Activated CD4-positive, CD25-positive, alpha-beta regulatory T cell (primary cell): ENCODE measurements around the gene MCUR1.
"Not testable (repeated sequence)": the region's sequence is repeated elsewhere in the genome, so short reads cannot be mapped to it uniquely, and the experiment has no call there.

Experiments
- DNase-seq, 4 experiments: peaks; one replicate each; lab custom pipeline; 2025; lab: John Stamatoyannopoulos, UW

MCUR1 gene

DNA sequence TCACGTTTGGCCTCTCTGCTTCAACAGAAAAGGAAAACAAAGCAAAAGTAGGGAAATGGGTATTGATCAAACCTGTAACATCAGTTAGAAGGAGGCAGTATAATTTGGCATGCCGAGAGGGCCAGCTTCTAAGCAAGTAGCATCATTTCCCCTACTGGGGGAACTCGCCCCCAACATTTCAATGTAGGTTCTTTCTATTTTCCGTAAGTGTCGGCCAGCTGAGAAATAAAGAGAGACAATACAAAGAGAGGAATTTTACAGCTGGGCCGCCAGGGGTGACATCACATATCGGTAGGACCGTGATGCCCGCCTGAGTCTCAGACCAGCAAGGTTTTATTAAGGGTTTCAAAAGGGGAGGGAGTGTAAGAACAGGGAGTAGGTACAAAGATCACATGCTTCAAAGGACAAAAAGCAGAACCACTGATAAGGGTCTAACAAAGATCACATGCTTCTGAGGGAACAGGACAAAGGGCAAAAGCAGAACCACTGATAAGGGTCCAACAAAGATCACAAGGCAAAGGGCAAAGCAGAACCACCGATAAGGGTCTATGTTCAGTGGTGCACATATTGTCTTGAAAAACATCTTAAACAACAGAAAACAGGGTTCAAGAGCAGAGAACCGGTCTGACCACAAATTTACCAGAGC lies 14.4 kb upstream of the MCUR1 start:
- not testable (repeated sequence) for DNase-seq

- DNase-seq: no peak
Measured at GRCh38 chr6:13827032-13827431, 12.7 kb upstream of the MCUR1 start.

GRCh38 chr6:13825871-13826270 lies 11.5 kb upstream of the MCUR1 start:
- no peak for DNase-seq

DNA sequence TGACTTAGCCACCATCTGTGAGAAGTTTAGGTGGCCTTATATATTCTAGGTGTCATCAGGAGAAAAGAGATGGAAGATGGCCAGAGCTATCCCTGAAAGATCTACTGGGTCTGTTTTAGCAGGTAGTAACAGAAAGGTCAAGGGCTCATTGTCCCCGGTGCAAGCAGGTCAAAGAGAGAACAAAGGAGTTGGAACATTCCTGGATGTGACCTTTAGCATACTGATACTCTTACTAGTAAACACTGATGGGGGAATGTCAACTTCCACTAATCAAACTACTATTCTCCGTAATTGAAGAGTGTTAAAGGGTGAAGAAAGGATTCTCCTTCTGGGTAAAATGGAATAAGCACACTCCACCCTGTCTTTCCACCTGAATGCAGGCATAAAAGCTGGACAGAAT lies 4.0 kb upstream of the MCUR1 start:
- DNase-seq: no peak

- no peak for DNase-seq
Measured at GRCh38 chr6:13814938-13815575, 700 bp upstream of the MCUR1 start.

DNA sequence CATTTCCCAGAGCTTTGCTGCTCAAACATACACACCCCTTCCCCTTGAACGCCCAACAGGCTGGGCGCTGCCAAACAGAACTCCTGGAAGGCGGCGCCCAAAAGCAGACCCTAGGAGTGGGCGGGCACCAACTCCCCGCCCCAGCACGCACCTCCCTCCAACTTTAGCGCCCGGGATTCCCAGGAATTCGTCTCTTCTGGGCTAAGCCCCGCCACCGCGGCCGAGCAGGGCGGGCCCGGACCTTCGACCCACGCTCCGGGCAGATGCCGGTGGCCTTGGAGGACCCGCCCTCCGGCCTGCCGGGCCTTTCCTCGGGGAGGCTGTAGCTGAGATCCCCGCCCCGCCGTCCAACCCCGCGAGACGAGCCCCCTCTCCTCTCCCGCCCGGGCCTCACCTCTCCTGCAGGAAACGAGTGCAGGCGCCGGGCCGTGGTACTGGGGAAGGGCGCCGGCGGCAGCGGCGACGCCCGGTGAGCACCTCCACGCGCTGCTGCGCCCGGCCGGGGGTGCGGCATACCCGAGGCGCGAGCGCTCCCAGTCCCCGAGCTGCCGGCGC lies 659 bp downstream of the MCUR1 start:
- DNase-seq: peak in 1 of 4 experiments; percentile 20

DNA sequence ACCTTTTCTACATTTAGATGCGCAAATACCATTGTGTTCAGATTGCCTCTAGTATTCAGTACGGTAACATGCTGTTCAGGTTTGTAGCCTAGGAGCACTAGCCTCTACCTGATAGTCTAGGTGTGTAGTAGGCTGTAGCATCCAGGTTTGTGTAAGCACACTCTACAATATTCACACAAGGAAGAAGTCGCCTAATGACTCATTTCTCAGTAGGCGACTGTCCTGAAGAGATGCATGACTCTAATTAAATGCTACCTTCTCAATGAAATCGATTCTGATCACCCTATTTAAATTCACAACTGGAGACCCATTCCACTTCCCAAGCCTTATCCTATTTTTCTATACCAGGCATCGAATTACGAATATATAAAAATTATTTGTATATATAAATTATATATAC lies 1.3 kb downstream of the MCUR1 start:
- DNase-seq: no peak

GRCh38 chr6:13812359-13812642 lies 2.1 kb downstream of the MCUR1 start:
- no peak for DNase-seq

GRCh38 chr6:13811627-13812358 lies 2.6 kb downstream of the MCUR1 start:
- DNase-seq: no peak

- DNase-seq: no peak
Measured at GRCh38 chr6:13810688-13811446, 3.5 kb downstream of the MCUR1 start.

DNA sequence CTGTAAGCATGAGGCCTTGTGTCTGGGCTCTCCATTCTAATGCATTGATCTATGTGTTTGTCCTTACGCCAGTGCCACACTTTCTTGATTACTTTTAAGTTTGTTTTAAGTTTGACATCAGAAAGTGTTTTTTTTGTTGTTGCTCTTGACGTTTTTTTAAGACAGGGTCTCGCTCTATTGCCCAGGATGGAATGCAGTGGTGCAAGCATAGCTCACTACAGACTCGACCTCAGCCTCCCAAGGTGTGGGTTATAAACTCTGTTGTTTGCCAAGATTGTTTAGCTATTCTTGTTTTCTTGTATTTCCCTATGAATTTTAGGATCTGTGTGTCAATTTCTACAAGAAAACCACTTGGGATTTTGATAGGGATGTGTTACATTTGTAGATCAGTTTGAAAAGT lies 5.6 kb downstream of the MCUR1 start:
- no peak for DNase-seq

- no peak for DNase-seq
Measured at GRCh38 chr6:13807696-13808095, 6.7 kb downstream of the MCUR1 start.

DNA sequence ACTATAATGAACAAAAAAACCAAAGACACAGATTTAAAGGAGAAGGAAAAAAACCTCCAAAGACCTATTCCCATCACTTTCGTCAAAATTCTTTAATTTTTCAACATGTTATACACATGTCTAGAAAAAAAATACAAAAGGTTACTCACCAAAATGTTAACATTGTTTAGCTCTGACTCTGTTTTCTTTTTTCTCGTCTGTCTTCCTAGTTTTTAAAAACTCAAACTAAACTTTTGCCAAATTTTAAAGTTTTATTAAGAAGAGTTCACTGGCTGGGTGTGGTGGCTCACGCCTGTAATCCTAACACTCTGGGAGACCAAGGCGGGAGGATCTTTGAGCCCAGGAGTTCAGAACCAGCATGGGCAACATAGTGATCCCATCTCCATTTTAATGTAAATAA lies 10.8 kb downstream of the MCUR1 start:
- DNase-seq: no peak

GRCh38 chr6:13800615-13801014 lies 13.7 kb downstream of the MCUR1 start:
- DNase-seq: no peak

DNA sequence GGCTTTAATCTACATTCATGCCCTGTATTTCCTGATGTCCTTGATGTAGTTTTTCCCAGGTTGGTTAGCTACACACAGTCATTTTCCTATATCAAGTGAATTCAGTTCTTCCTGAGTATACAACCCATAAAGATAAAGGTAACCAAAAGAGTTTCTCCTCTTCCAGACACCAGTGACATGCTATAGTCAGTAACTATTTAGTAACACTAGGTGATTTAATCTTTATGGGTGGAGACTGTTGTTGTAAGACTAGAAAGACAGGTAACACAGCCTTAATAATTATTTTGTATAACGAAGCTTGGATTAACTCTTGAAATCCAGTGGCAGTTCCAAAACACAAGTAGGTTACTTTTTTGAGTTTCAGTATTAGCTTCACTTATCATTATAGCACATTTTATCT lies 17.6 kb downstream of the MCUR1 start:
- no peak for DNase-seq

- DNase-seq: peak; percentile 68 to 87 (median 76)
Measured at GRCh38 chr6:13795041-13795750, 19.2 kb downstream of the MCUR1 start.

DNA sequence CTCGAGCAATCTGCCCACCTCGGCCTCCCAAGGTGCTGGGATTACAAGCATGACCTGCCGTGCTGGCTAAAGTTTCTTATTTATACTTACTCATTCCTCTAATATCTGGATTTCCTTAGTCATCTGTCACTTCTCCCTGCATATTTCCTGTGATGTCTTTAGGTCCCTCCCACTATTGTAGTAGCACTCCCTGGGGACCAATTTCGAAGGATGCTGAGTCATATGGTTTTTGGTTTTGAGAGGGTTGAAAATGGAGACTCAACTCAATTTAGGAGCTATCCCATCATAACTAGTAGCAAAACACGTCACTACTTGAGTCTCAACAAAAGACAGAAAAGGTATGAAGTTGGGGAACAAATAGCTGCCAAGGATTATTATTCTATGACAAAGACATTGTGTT lies 20.2 kb downstream of the MCUR1 start:
- DNase-seq: no peak

DNA sequence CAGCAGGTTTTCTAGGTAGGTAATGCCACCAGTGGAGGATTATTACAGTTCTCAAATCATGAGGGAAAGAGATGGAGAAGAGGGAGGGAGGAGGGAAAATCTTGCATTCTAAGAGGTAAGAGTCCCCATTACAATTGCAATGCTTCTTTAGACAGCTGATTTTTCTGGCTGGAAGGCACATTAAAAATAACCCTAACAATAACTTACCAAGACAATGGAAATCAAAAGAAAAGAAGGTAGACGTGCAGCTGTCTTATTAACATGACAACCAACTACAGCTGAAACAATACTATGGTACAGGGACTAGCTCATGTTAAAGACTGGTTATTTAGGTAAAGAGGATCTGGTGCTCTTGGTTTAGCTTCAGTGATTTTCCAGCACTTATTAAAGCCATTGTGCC lies 24.6 kb downstream of the MCUR1 start:
- no peak for DNase-seq

DNA sequence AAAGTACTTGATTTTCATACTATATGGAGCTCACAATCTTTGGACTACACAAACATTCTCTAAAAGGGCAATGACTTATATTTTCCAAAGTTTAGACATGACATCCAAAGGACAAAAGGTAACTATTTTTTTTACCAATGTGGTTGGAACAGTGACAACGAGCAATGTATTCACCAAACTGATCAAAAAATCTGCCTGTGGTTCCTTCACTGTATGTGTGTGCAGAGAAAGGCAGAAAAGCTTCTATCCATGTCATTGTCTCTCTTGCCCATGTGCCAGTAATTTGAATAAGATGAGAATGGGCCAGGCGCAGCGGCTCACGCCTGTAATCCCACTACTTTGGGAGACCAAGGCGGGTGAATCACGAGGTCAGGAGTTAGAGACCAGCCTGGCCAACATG lies 25.5 kb downstream of the MCUR1 start:
- no peak for DNase-seq

DNA sequence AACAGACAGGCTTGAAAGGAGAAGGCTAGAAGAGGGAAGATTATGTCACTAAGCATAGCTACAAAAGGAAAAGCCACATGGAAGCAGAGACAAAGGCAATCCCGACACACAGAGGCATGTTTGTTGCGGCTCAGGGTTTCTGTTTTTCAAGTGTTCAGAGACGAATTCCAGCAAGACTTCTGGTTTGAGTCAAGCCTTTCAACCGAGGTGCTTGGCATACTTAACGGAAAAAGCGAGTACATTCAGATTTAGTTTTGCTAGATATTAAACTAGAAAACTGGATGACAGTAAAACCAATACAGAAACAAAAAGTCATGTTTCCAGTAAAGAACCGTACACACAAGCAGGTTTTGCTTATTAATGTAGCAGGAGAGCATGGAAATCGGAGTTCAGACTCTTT lies 27.2 kb downstream of the MCUR1 start:
- no peak for DNase-seq

GRCh38 chr6:13780162-13780561 lies 34.2 kb downstream of the MCUR1 start:
- DNase-seq: not testable (repeated sequence)

DNA sequence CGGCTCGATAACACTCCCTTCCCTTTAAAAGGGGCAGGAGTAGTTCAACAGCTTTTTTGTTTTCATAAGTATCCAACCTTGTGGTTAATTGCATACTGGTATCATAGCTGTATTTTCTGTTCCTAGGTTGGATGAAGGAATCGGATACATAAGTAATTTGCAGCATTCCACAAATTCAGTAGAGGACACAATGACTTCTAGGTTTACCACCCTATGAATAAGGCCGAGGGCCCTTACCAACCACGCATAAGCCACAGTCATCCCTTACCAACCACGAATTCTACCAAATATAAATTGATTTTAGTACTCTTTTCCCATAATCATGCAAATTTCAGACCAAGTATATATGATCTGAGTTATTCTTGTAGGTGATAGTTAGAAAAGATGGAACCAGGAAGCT lies 36.3 kb downstream of the MCUR1 start:
- DNase-seq: no peak
